Hepatocyte (in vitro differentiated cells): ENCODE results near the gene CECR2.

Experiments used
- CTCF ChIP-seq: fragments of 200-600 bp; sonication (generic); IDR thresholded peaks from 2 replicates; pipeline ENCODE4 v1.5.1; 2016; ENCODE audit warnings: antibody characterized with exemption, mild to moderate bottlenecking; ENCODE audit not compliant: poor library complexity
- EZH2 ChIP-seq: fragments of 200-600 bp; sonication (generic); IDR thresholded peaks from 2 replicates; pipeline ENCODE4 v1.6.1; 2016; ENCODE audit warnings: antibody characterized with exemption, mild to moderate bottlenecking, borderline replicate concordance
- EZH2phosphoT487 ChIP-seq: fragments of 200-600 bp; sonication (generic); IDR thresholded peaks from one replicate; pipeline ENCODE4 v1.6.1; 2018; ENCODE audit warnings: antibody characterized with exemption, mild to moderate bottlenecking, low read depth, moderate library complexity; ENCODE audit not compliant: unreplicated experiment, severe bottlenecking

GRCh38 chr22:17493419-17493981 lies 124.2 kb downstream of the CECR2 start:
- TF ChIP-seq CTCF = no peak
- no peak for TF ChIP-seq EZH2
- TF ChIP-seq EZH2phosphoT487 = no peak
